ACHN (cell line): ENCODE results near the gene PAK5.

Experiments used
- DNase-seq: peaks from one replicate; pipeline ENCODE4 v3.0.0-alpha.2; 2015
- in situ Hi-C: cut with HindIII; loops from 2 replicates; pipeline ENCODE4 v1.10.0; 2017; ENCODE audit warnings: low sequenced_read_pairs, low pct_ligation_motif_present, low pct_unique_long_range_greater_than_20kb

Gene PAK5

DNA sequence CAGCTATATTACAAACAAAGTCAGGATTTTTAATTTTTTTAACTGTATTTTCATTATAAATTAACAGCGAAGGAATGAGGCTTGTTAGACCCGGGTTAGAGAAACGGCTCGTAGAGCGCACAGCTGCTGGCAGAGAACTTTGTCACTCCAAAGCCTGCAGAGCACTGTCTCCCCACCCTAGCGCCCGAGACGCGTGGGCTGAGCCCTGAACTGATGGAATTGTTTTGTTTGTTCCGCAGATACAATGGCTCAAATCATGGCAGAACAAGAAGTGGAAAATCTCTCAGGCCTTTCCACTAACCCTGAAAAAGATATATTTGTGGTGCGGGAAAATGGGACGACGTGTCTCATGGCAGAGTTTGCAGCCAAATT, 323.7 kb downstream of the PAK5 start:
- DNase-seq = no peak
- in situ Hi-C loops = no loop called here

DNA sequence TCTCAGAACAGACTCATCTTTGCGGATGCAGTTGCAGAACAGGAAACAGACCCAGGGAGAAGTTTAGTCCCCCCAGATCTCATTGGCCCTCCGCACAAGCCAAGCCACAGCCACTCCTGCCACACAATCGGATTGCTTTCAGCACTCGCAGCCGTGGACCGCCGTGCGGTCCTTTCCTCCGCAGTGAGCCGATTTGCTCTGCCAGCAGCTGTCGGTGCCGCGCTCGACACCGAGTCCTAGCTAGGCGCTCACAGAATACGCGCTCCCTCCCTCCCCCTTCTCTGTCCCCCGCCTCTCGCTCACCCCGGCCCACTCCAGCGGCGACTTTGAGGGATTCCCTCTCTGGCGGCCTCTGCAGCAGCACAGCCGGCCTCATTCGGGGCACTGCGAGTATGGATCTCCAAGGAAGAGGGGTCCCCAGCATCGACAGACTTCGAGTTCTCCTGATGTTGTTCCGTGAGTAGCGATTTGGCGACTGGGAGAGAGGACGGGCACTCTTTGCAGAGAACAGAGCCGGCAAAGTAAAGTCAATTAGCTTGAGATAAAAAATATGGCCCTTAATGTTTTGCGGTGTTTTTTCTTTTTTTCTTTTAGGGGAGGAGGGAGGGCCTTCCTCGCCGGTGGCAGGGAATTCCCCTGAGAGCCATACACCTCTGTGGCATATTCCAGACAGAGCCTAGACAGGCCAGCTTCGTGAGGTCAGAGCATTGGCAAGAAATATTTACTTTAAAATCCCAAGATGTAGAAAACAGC, 324.2 kb downstream of the PAK5 start, which contains the start of gene LAMP5:
Gene LAMP5 (plus strand): TSS at position 130 of the 753 bp plus-strand sequence. CDS start 263 bp downstream, at position 393.
- in situ Hi-C loops = no loop called here
- DNase-seq = peak; percentile 12

DNA sequence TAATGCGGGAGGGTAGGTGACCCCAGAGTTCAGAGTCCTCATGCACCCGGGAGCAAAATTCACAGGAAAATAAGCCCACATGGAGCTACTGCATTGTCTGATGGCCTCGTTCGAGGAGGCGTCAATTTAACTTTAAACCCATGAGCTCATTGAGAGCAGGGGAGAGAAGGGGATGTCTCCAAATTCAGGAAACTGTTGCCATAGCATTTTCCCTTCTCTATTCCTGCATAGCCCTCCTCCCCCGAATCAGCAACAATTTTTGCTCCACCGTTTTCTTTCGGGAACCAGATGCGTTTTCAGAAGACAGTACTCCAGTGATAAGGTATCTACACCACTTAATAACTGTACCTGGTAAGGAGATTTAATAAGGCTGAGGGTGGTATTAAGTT, 324.8 kb downstream of the PAK5 start:
- DNase-seq = no peak

DNA sequence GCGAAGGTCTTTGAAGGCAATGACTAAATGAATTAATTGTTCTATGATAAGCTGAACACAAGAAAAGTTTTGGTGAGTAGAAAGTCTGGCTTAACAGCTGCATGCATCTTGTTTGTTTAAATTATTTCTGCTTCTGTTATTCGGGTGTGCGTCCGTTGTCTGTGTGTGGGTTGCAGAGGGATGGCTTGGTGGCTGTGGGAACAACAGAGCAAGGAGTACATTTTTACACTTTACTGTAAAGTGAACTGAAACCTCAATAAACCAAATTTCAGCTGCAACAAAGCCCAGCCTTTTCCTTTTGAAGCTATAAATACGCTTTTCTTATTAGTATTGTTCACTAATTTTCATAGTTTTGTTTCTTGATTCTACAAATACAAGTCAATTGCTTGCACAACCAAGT, 328.0 kb downstream of the PAK5 start:
- in situ Hi-C loops = no loop called here
- DNase-seq = no peak

More for the DNA sequence above, 324.8 kb downstream of the PAK5 start:
- in situ Hi-C loops = no loop called here

DNA sequence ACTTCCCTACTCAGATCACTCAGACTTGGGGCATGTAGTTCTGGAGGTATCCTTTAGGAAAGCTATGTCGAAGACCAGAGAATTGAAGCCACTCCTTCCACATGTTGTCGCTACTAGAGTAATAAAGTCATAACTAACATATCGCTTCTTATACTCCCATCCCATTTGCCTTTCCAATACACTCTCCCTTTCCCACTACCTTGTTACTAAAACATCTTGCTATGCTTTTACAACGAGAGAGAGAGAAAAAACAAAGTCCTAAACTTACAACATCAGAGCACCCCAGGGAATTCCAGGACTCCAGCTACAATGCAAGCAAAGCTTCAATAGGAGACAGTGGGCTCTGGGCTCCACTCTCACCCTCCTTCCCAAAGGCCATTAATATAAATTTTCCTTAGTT, 329.6 kb downstream of the PAK5 start:
- in situ Hi-C loops = no loop called here
- no peak for DNase-seq

DNA sequence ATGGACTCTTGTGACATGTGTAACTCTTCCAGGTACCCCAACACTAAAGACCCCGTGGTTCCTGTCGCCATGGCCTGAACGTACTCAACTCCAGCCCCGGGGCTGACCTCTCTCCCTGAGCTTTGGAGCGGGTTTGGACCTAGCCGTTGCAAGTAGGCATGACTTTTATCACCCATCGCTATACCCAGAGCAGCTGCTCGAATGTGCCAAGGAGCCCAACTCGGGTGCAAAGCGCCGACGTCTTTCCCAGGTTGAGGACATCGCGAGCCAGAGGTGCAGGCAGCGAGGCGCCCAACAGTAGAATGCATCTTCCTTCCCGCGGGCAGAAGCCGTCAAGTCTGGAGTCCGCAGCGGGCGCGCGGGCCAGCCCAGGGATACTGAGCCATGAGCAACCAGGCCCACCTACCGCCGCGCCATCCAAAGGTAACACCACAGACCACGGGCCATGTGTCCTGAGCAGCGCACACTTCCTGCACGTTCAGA, 330.1 kb downstream of the PAK5 start:
- in situ Hi-C loops = no loop called here
- DNase-seq = no peak

DNA sequence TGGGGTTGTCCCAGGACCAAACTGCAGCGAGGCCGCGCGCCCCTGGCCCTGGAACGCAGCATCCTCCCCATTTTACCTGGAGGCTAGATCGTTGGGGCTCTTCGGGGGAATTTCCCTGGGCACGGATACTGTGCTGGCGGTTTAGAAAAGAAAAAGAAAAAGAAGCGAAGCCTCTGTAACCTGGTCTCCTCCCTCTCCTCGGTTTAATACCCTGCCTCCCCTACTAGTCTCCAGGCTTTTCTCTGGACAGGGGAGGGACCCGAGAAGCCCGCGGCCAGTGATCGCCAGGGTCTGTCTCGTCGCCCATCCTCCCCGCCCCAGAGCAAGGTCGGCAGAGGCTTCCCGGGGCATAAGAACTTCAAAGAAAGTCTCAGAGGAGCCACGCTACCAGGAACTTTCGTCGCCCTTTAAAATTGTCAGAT, 330.6 kb downstream of the PAK5 start:
- DNase-seq = no peak
- in situ Hi-C loops = no loop called here

DNA sequence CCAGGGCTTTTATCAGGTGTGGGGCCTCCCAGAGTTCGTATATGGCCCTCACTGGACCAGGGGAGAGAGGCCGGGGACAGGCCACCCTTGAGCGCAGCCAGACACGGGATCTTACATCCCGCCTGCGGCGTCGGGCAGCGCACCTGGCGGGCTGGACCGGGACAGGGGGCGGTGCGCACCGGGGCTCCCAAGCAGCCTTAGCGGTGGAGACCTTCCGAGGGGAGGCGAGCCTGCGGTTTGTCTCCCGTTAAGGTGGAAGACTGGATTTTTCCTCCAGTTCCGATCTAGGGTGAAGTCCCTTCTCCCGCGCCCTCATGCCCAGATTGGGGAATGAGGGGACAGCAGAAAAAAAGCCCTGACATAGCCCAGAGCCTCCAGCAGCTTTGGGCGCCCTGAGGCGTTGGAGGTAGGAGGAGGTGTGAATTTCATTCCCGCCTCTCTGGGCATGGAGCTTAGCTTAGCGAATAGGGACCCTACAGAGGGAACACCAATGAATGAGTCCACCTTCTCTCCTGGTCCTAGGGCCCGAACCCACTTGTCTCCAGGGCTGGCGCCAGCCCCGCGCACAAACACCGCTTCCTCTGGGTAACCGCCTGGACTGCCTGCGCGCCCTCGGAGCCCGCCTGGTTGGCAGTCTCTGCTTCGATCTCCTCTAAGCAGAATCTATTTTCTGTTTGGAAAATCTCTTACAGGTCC, 331.2 kb downstream of the PAK5 start:
- in situ Hi-C loops = no loop called here
- no peak for DNase-seq

DNA sequence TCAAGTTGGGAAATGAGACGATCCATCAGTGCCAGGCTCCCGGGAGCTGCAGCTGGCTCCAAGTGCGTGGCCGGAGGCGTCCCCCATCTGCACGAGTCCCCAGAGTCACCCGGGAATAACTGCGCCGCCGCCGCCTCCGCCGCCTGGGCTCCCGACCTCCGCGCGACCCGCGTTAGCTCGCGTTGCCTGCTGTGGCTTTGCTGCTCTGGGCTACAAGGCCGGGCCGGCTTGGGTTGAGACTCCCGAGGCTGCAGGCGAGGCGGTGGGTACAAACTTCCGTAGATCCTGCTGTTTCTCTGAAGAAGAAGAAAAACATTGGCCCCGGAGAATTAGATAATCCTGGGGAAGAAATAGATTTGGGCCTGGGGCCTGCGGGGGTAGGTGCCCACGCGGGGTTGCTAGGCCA, 331.9 kb downstream of the PAK5 start:
- no peak for DNase-seq

DNA sequence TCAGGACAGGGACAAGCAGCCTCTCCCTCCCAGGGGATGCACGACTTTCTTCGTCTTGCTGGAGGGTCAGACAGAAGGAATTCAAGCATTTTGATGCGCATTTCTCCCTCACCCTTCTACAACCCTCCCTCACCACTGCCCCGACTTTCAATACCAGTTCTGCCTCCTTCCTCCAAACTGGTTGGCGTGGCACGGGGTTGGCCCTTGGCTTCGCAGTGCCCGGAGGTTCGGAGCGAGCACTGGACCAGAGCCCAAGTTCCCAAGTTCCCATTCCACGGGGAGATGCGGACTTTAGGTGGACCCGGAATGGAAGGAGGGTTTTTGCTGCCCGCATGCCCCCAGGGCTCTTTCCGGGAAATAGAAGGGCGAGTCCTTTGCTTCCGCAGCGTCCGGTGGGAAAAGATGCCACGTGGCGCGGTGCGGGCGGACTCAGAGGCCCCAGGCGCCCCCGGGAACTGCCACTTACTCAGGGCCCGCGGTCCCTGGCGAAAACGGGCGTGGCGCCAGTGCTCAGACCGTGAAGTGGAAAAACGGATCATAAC, 332.5 kb downstream of the PAK5 start:
- no peak for DNase-seq
- in situ Hi-C loops = no loop called here

More for the DNA sequence above, 331.9 kb downstream of the PAK5 start:
- in situ Hi-C loops = no loop called here

DNA sequence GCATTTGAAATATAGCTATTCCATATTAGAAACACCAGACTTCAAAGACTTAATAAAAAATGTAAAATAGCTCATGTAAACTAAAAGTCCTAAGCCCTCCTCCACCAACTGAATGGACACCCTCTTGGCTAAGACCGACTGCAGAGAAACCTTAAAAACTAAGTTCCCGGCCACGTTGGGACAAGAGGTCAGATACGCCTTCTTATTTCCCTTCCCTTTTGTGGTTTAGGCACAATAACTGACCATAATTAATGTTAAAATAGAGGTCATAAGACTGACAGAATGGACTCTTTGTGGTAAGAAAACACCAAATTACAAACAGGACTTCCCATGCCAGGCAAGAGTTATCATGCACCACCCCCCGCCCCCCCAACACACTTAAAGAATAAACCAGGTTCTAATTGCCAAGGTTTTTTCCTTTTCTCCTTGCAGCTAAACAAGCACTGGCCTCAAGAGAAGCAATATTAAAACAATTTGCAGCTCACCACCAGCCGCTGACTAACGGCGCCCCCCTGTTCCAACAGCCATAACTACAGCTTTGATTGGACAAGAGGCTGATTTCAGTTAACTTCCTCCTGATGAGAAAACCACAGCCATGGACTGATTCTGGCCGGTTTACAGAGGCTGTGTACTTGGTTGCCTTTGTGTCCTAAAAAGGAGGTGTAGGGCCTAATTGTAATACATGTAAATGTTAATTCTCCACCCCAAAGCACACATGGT, 335.2 kb downstream of the PAK5 start:
- in situ Hi-C loops = no loop called here
- DNase-seq = no peak

DNA sequence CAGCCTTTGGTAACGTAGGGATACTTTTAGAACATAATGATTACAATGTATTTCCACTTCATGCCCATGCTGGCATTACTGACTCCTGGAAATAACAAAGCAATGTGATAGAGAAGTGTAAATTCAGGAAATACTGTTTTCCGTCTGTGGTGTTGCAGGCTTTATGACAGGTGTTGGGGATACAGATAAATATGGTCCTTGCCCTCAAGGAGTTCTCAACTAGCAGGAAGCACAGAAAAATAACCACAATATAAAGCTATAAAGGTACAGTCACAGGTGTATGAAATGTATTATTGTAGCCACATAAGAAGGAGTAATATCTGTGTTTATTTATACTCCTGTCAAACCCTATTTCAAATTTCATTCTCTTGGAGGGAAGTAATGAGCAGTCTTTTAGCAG, 337.4 kb downstream of the PAK5 start:
- in situ Hi-C loops = no loop called here
- DNase-seq = no peak

DNA sequence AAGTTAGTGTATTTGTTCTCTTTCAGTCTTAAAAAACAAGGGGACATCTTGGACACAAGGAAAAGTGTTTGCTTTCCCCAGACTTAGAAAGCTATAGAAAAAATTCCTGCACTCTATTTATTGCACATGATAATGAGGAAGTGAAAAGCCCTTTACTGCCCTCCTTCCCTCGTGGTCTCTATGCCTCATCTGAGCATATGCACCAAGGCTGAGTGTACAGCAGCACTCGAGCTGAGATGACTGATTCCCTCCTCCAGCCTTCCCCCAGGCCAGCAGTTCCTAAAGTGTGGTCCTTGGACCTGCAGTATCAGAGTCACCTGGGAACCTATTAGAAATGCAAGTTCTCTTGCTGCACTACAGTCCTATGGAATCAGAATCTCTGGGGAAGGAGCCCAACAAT, 338.8 kb downstream of the PAK5 start:
- DNase-seq = no peak
- in situ Hi-C loops = no loop called here

DNA sequence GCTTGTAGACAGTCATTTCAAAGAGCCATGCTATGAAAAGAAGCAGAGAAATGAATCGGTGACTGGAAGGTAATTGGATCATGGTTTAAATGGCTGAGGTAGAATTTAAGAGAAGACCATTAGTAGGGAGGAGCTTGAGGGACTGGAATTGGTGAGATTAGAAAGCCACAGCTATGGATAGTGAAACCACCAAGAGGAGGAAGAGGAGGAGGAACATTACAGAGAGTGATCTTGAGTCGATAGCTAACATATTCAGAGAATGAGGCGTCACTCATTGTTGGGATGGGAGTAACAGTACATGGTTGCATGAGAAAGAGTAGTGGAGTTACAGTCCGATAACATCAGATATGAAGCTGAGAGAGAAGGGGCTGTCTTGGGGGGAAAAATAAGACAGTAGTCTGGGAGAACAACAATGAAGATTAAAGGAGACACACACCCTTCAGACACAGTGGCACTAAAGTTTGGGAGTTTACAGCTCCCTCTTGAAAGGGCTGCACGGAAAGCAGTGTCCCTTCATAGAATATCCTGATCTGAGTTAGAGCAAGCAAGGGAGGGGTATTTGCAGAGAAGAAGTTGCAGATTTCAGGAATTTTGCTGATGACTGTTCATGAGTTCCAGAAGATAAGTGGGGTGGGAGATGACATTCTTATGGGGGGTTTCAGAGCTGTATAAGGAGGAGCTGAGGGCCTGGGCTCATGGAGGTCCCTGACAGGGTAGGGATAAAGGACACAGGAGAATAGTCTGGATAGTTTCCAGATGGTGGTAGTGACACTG, 339.6 kb downstream of the PAK5 start:
- no peak for DNase-seq
- in situ Hi-C loops = no loop called here

DNA sequence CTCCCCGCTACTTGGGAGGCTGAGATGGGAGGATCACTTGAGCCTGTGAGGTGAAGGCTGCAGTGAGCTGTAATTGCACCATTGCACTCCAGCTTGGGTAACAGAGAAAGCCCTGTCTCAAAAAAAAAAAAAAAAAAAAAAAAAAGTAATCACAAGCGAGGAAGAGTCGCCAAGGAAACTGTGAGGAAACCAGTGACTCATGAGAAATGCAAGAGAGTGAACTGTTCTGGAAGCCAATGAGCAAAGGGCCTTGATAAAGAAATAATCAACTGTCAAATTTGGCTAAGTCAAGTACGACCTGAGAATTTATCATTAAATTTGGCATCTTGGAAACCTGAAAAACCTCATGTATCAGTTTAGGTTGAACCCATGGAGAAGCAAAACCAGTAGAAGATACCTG, 340.6 kb downstream of the PAK5 start:
- no peak for DNase-seq

DNA sequence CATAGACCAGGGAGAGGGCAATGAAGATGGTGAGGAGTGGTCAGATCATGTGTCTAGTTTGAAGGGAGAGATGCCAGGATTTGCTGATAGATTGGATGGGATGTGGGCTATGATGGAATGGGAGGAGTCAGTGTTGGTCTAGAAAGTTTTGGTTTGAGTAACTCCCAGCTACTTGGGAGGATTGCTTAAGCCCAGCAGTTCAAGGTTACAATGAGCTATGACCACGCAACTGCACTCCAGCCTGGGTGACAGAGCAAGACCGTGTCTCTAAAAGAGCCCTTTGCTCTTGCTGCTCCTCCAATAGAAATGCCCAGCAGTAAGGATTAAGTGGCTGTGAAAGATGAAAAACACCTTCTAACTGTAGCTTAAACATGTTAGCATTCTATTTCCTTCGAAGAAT, 342.7 kb downstream of the PAK5 start:
- no peak for DNase-seq
- in situ Hi-C loops = no loop called here

More for the DNA sequence above, 340.6 kb downstream of the PAK5 start:
- in situ Hi-C loops = no loop called here

DNA sequence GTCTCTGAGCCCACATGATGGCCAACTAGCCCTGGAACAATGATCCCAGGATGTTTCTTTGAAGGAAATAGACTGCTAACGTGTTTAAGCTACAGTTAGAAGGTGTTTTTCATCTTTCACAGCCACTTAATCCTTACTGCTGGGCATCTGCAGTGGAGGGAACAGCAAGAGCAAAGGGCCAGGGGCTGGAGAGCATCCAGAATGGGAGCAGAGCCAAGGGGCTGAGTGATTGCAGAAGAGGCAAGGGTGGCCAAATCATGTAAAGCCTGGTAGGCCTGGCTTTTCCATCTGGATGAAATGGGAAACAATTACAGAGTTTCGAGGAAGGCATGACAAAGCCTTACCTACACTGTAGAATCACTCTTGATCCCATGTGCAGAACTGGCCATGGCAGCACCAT, 343.2 kb downstream of the PAK5 start:
- no peak for DNase-seq
- in situ Hi-C loops = no loop called here

DNA sequence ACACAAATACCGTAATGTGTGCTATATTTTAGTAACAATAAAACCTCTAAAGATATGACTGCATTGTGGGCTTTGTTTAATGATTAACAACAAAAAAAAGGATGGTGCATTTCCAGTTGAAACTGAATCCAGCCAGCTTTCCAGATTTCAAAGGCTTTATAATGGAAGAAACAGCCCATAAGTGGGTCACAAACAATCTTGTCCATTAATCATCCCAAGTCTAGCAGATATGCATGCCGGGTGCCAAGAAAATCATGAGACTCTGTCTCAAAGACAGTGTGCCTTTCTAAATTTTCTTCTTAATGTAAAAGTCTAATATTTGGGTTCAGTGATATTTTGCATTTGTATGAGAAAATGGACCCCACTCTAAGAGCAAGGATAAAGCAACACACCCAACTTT, 345.1 kb downstream of the PAK5 start:
- in situ Hi-C loops = no loop called here
- DNase-seq = no peak
